Measurements from ENCODE around the gene ZIC4.

GRCh38 chr3:147383617-147384016 lies 22.7 kb downstream of the ZIC4 start:
- TF ChIP-seq CTCF (IDR thresholded peaks at IDR 0.05 in 4 of 5, conservative IDR thresholded peaks at IDR 0.05 in 1 of 5) (no peak), POLR2A (IDR thresholded peaks at IDR 0.05) (no peak)
